ENCODE data around the gene VPS33A. TPM values are rescaled to one million over a fixed set of nuclear protein-coding genes. Genes with fewer than 3 reads are reported as not detected.
A peak's percentile ranks its signal among the peaks of the same experiment; 100 is the strongest.

The VPS33A gene
- total and polyA plus RNA-seq, 4 experiments from 2014 or later, result 33.2 to 42.6 (median 39.8) TPM

- Mint-ChIP-seq H3K36me3 (peaks cover 25 to 47% of the 10 kb centered on the region in 2 donors), H3K9me3 (no peaks in the 10 kb centered on the region), H3K4me1 (peaks cover 23 to 44% (median 33%) of the 10 kb centered on the region in 4 donors), H3K27me3 (no peaks in the 10 kb centered on the region), H3K27ac (peak overlapping the region; percentile 45 to 92 (median 71)), H3K4me3 (peak overlapping the region; percentile 37 to 84 (median 81))
- peak overlapping the region; percentile 34 for H3K27ac ChIP-seq (ENCODE audit: low read depth, low read length)
- H3K36me3 ChIP-seq (ENCODE audit: insufficient read depth, low read length), result peaks cover 31% of the 10 kb centered on the region
- no peaks in the 10 kb centered on the region for H3K9me3 ChIP-seq (ENCODE audit: control insufficient read depth in 1 of 2, low read length in 2 of 2)
- ChIA-PET CTCF (ENCODE audit: partially characterized antibody) (interaction anchor here (5.4 kb wide), 1 partner anchor 16 kb away, joined by 28 read pairs; no protein-coding TSS in a partner anchor), POLR2A (ENCODE audit: partially characterized antibody) (interaction anchor here (0.9 to 9.5 kb wide), 2 partner anchors 16 to 29 kb away, joined by 3 to 155 read pairs; no protein-coding TSS in a partner anchor)
- DNase-seq, result no peak
- no peak overlapping the region for H3K4me3 ChIP-seq (ENCODE audit: low read length in 2 of 2)
- H3K4me1 ChIP-seq (ENCODE audit: insufficient read depth, low read length), result peaks cover 36% of the 10 kb centered on the region
- no peaks in the 10 kb centered on the region for H3K27me3 ChIP-seq (ENCODE audit: insufficient read depth, low read length)
- intact Hi-C loops (cut with micrococcal nuclease), result loop anchor here (5.0 to 10.0 kb wide), 2 partner anchors 761 to 823 kb away; partner anchors contain the start of gene RNF34
Measured at GRCh38 chr12:122228092-122228491, 38.2 kb downstream of the VPS33A start.

DNA sequence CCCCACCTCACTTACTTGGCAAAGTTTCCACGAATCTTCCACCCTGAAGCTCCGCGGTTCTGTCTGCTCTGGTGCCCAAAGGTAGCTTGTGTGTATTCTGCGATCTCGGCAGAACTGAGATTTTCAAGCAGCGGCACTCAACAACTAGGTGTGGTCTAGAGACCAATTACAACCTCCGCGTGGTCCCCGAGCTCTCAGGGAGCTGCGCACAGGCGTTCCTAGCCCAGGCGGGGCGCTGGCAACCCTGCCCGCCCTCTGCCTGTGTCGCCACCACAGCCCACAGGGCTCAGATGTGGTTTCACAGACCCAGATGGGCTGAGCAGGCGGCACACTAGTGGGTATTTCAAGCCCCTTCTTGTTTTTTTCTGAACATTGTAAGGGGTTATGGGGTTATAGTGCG lies 39.0 kb downstream of the VPS33A start:
- peak overlapping the region; percentile 72 to 84 (median 81) for H3K4me3 Mint-ChIP-seq
- H3K36me3 Mint-ChIP-seq, result peaks cover 21 to 46% of the 10 kb centered on the region in 2 donors
- H3K4me3 ChIP-seq (ENCODE audit: low read length in 2 of 2), result peak overlapping the region in 1 of 2 donors; percentile 63
- no peaks in the 10 kb centered on the region for H3K27me3 Mint-ChIP-seq
- intact Hi-C loops (cut with micrococcal nuclease), result loop anchor here (2.0 to 10.0 kb wide), 3 partner anchors 747 to 823 kb away; partner anchors contain the start of genes OGFOD2 and RNF34
- H3K27me3 ChIP-seq (ENCODE audit: insufficient read depth, low read length), result no peaks in the 10 kb centered on the region
- H3K36me3 ChIP-seq (ENCODE audit: insufficient read depth, low read length), result peaks cover 25% of the 10 kb centered on the region
- peaks cover 36% of the 10 kb centered on the region for H3K4me1 ChIP-seq (ENCODE audit: insufficient read depth, low read length)
- H3K9me3 ChIP-seq (ENCODE audit: control insufficient read depth in 1 of 2, low read length in 2 of 2), result no peaks in the 10 kb centered on the region
- ChIA-PET POLR2A (ENCODE audit: partially characterized antibody) (interaction anchor here (1.3 to 9.5 kb wide), 3 partner anchors 13 to 39 kb away, joined by 6 to 155 read pairs (median 68); partner anchors contain the start of gene VPS33A), CTCF (ENCODE audit: partially characterized antibody) (interaction anchor here (1.0 to 5.4 kb wide), 3 partner anchors 17 to 131 kb away, joined by 3 to 28 read pairs (median 10); no protein-coding TSS in a partner anchor)
- peaks cover 26 to 48% (median 37%) of the 10 kb centered on the region in 4 donors for H3K4me1 Mint-ChIP-seq
- peak overlapping the region; percentile 70 to 93 (median 79) for H3K27ac Mint-ChIP-seq
- no peaks in the 10 kb centered on the region for H3K9me3 Mint-ChIP-seq
- H3K27ac ChIP-seq (ENCODE audit: low read depth, low read length), result peak overlapping the region; percentile 34
- peak; percentile 59 to 76 (median 61) for DNase-seq

DNA sequence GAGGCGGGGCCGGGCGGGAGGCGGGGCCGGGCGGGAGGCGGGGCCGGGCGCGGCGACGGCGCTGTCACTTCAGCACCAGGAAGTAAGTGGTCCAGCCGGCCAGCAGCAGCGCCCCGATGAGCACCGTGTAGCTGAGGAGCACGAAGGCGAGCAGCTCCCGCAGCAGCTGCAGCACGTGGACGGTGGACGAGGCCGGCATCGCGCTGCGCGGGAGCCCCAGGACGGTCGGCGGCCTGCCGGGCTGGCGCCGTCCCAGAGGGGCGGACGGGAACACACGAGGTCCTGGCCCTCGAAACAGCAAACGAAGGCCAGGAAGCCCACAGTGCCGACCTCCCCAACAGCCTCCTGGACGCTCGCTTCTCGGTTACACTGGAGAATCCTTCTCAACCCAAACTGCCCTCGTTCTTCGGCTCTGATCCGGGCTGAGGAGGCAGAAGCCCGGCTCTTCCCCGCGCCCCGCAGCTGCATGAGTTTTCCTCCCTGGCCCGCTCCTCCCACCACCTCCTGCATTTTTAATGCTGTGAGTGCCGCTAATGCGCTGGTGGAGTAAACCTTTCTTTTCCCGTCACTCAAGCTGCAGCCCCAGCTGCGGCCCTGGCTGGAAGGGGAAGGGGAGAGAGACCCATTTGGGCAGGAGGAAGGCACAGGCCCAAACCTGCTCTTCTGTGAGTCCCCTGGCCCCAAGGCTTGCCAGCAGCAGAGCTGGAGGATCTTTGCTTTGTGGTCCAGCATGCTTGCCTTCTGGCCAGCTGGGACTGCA lies 39.7 kb downstream of the VPS33A start:
- Mint-ChIP-seq H3K27me3 (no peaks in the 10 kb centered on the region), H3K9me3 (no peaks in the 10 kb centered on the region), H3K4me1 (peaks cover 26 to 54% (median 37%) of the 10 kb centered on the region in 4 donors), H3K36me3 (peaks cover 20 to 45% of the 10 kb centered on the region in 2 donors), H3K27ac (peak overlapping the region in 4 of 7 donors; percentile 17 to 92 (median 76)), H3K4me3 (peak overlapping the region; percentile 72 to 93 (median 82))
- H3K27ac ChIP-seq (ENCODE audit: low read depth, low read length), result no peak overlapping the region
- peaks cover 24% of the 10 kb centered on the region for H3K36me3 ChIP-seq (ENCODE audit: insufficient read depth, low read length)
- peaks cover 36% of the 10 kb centered on the region for H3K4me1 ChIP-seq (ENCODE audit: insufficient read depth, low read length)
- DNase-seq, result peak in 1 of 5 donors; percentile 9
- ChIA-PET POLR2A (ENCODE audit: partially characterized antibody) (interaction anchor here (0.5 to 9.5 kb wide), 24 partner anchors 10 to 1139 kb away, joined by 3 to 155 read pairs (median 6); partner anchors contain the start of genes B3GNT4, CFAP251, DENR and KNTC1), CTCF (ENCODE audit: partially characterized antibody) (interaction anchor here (0.6 to 5.4 kb wide), 5 partner anchors 15 to 132 kb away, joined by 3 to 28 read pairs (median 3); partner anchors contain the start of gene B3GNT4)
- H3K9me3 ChIP-seq (ENCODE audit: control insufficient read depth in 1 of 2, low read length in 2 of 2), result no peaks in the 10 kb centered on the region
- intact Hi-C loops (cut with micrococcal nuclease), result loop anchor here (1.0 to 10.0 kb wide), 9 partner anchors 18 to 822 kb away; partner anchors contain the start of genes KNTC1, OGFOD2, RNF34 and VPS33A
- H3K4me3 ChIP-seq (ENCODE audit: low read length in 2 of 2), result peak overlapping the region in 1 of 2 donors; percentile 63
- no peaks in the 10 kb centered on the region for H3K27me3 ChIP-seq (ENCODE audit: insufficient read depth, low read length)

DNA sequence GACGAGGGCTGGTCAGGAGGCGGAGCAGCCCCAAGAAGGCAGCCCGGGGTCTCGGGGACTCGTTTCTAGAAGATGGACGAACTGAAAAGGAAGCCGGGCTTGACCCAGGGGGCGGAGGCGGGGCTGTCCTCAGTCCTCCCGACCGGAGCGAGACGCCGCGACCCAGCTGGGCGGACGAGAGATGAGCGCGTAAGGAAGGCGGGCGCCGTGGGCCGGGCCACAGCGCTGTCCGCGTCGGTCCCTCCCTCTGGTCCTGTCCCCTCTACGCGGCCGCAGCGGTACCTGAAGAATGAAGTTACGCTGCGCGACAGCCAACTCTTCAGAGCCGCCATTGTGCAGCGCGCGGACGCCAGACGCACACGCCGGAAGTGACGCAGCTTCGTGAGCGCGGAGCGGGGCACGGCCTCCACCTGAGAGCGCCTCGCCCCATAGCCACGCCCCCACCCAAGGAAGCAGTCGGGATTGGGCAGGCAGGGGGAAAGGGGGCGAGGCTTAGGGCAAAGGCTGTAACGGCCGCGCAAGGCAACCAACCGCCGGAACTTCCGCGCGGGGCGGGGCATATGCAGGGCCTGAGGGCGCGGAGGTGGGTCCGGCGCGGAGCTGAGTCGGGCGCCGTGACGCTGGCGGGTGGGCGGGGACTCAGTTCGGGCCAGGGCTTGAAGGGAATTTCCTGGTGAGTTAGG lies 40.5 kb downstream of the VPS33A start, which contains the start of gene DIABLO:
TSS of gene DIABLO (minus strand) at position 370 of the 683 bp plus-strand sequence. CDS start at position 332, 38 bp downstream.
- H3K4me3 ChIP-seq (ENCODE audit: low read length in 2 of 2), result peak within 1 kb of the TSS; percentile 63 to 76
- POLR2A ChIA-PET (ENCODE audit: partially characterized antibody), result interaction anchor here (0.7 to 9.5 kb wide), 22 partner anchors 9 to 1139 kb away, joined by 3 to 155 read pairs (median 6); partner anchors contain the start of genes B3GNT4, CFAP251, DENR and KNTC1

DNA sequence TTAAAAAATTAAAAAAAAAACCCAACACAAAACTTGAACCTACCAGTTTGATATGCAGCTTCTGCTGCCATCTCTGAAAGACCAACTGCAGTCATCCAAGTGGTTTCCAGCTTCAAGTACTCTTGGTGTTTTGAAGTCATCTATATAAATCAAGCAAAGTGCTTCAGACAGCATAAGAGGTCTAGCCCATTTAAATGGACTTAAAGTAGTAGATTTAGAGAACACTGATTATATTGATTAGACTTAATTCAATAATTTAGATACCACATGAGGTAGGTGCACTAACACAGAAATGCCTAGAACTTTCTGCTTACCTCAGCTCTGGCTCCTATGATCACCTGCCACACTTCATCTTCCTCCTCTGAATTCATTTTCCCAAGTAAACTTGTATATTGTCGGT lies 49.8 kb downstream of the VPS33A start:
- Mint-ChIP-seq H3K27me3 (no peaks in the 10 kb centered on the region), H3K4me3 (no peak overlapping the region), H3K4me1 (peaks cover 3 to 10% (median 6%) of the 10 kb centered on the region in 4 donors), H3K9me3 (no peaks in the 10 kb centered on the region), H3K27ac (peak overlapping the region in 1 of 7 donors; percentile 15), H3K36me3 (peaks cover 32 to 49% of the 10 kb centered on the region in 2 donors)
- intact Hi-C loops (cut with micrococcal nuclease), result no loop called here
- Histone ChIP-seq H3K36me3 (ENCODE audit: insufficient read depth, low read length) (peaks cover 56% of the 10 kb centered on the region), H3K27me3 (ENCODE audit: insufficient read depth, low read length) (no peaks in the 10 kb centered on the region), H3K4me3 (ENCODE audit: low read length in 2 of 2) (no peak overlapping the region), H3K27ac (ENCODE audit: low read depth, low read length) (no peak overlapping the region), H3K4me1 (ENCODE audit: insufficient read depth, low read length) (no peaks in the 10 kb centered on the region), H3K9me3 (ENCODE audit: control insufficient read depth in 1 of 2, low read length in 2 of 2) (no peaks in the 10 kb centered on the region)
- DNase-seq, result no peak
- ChIA-PET POLR2A (ENCODE audit: partially characterized antibody) (interaction anchor here (0.9 to 2.6 kb wide), 2 partner anchors 9 kb away, joined by 3 to 7 read pairs; partner anchors contain the start of gene DIABLO), CTCF (ENCODE audit: partially characterized antibody) (interaction anchor here (1.3 to 3.1 kb wide), 3 partner anchors 8 to 161 kb away, joined by 3 to 9 read pairs (median 4); no protein-coding TSS in a partner anchor)

More for the DNA sequence above, 40.5 kb downstream of the VPS33A start, which contains the start of gene DIABLO:
- peaks cover 24% of the 10 kb centered on the region for H3K36me3 ChIP-seq (ENCODE audit: insufficient read depth, low read length)
- H3K4me1 ChIP-seq (ENCODE audit: insufficient read depth, low read length), result peaks cover 36% of the 10 kb centered on the region
- peaks cover 17 to 45% of the 10 kb centered on the region in 2 donors for H3K36me3 Mint-ChIP-seq
- peak within 1 kb of the TSS; percentile 90 to 98 (median 96) for H3K27ac Mint-ChIP-seq
- H3K27ac ChIP-seq (ENCODE audit: low read depth, low read length), result peak within 1 kb of the TSS; percentile 99
- no peaks in the 10 kb centered on the region for H3K9me3 Mint-ChIP-seq
- H3K4me1 Mint-ChIP-seq, result peaks cover 25 to 56% (median 39%) of the 10 kb centered on the region in 4 donors
- peak within 1 kb of the TSS; percentile 88 to 93 (median 91) for H3K4me3 Mint-ChIP-seq
- no peaks in the 10 kb centered on the region for H3K27me3 ChIP-seq (ENCODE audit: insufficient read depth, low read length)
- no peaks in the 10 kb centered on the region for H3K27me3 Mint-ChIP-seq
- intact Hi-C loops (cut with micrococcal nuclease), result loop anchor here (1.0 to 10.0 kb wide), 9 partner anchors 18 to 821 kb away; partner anchors contain the start of genes KNTC1, OGFOD2, RNF34 and VPS33A
- no peaks in the 10 kb centered on the region for H3K9me3 ChIP-seq (ENCODE audit: control insufficient read depth in 1 of 2, low read length in 2 of 2)
- CTCF ChIA-PET (ENCODE audit: partially characterized antibody), result interaction anchor here (1.0 to 5.4 kb wide), 3 partner anchors 19 to 41 kb away, joined by 3 to 28 read pairs (median 10); partner anchors contain the start of gene B3GNT4
- DNase-seq, result peak; percentile 100

- Mint-ChIP-seq H3K27ac (peak overlapping the region in 1 of 7 donors; percentile 78), H3K27me3 (no peaks in the 10 kb centered on the region), H3K9me3 (no peaks in the 10 kb centered on the region), H3K4me1 (peaks cover 3 to 6% (median 4%) of the 10 kb centered on the region in 4 donors), H3K36me3 (peaks cover 31 to 47% of the 10 kb centered on the region in 2 donors), H3K4me3 (no peak overlapping the region)
- no peak for DNase-seq
- ChIA-PET POLR2A (ENCODE audit: partially characterized antibody) (interaction anchor here (1.1 to 2.6 kb wide), 2 partner anchors 10 to 29 kb away, joined by 4 to 7 read pairs; partner anchors contain the start of gene DIABLO), CTCF (ENCODE audit: partially characterized antibody) (interaction anchor here (0.6 to 3.1 kb wide), 7 partner anchors 9 to 160 kb away, joined by 3 to 9 read pairs (median 3); no protein-coding TSS in a partner anchor)
- Histone ChIP-seq H3K9me3 (ENCODE audit: control insufficient read depth in 1 of 2, low read length in 2 of 2) (no peaks in the 10 kb centered on the region), H3K4me1 (ENCODE audit: insufficient read depth, low read length) (no peaks in the 10 kb centered on the region), H3K27ac (ENCODE audit: low read depth, low read length) (no peak overlapping the region), H3K36me3 (ENCODE audit: insufficient read depth, low read length) (peaks cover 52% of the 10 kb centered on the region), H3K27me3 (ENCODE audit: insufficient read depth, low read length) (no peaks in the 10 kb centered on the region), H3K4me3 (ENCODE audit: low read length in 2 of 2) (no peak overlapping the region)
- intact Hi-C loops (cut with micrococcal nuclease), result no loop called here
Measured at GRCh38 chr12:122215771-122216170, 50.5 kb downstream of the VPS33A start.
